Stimulated activated CD4-positive, alpha-beta T cell treated with anti-CD3 and anti-CD28 coated beads, TNF-alpha, amount 100 ng/mL, for 1 hour (primary cell): ENCODE measurements around the gene DPF3.

ENCODE experiments used
- DNase-seq, 3 donors: peaks; one replicate each; pipeline ENCODE4 v3.0.0-alpha.2; 2020; ENCODE audit warnings: low read depth in 3 of 3, low spot score in 1 of 3

The DPF3 gene

GRCh38 chr14:72606879-72607278, 287.0 kb downstream of the DPF3 start:
- no peak for DNase-seq

DNA sequence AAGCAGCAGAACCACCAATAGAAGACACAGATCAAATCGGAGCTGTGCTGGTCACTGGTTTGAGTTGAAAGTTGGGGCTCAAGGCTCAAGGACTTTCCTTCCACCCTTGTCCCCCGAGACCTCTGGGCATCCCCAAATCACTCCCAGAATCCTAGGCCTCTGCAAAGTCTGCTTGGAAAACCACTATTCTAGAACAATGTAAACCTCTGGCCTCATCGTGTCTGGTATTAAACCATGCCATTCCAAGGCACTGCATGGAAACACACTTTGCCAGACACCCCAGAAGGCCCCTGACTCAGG, 288.0 kb downstream of the DPF3 start:
- DNase-seq, result no peak

- no peak for DNase-seq
Measured at GRCh38 chr14:72605096-72605920, 288.6 kb downstream of the DPF3 start.

DNA sequence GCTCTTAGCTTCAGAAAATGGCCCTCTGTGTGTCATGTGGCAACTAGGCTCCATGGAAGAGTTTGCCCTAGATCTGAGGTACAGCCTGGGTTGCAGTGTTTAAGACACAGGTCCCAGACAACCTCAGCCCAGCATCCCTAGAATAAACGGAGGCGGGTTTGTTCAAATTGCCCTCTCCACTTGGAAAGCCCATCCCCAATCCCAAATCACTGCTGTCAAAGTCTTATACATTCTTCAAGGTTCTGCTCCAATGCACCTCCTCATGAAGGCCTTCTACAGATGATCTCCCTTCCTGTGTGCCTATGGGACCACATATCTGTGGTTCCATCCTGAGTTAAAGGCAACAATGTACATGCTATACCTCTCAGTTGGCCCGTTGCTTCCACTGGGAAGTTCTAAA, 289.8 kb downstream of the DPF3 start:
- DNase-seq, result no peak

- no peak for DNase-seq
Measured at GRCh38 chr14:72603639-72604038, 290.3 kb downstream of the DPF3 start.

DNA sequence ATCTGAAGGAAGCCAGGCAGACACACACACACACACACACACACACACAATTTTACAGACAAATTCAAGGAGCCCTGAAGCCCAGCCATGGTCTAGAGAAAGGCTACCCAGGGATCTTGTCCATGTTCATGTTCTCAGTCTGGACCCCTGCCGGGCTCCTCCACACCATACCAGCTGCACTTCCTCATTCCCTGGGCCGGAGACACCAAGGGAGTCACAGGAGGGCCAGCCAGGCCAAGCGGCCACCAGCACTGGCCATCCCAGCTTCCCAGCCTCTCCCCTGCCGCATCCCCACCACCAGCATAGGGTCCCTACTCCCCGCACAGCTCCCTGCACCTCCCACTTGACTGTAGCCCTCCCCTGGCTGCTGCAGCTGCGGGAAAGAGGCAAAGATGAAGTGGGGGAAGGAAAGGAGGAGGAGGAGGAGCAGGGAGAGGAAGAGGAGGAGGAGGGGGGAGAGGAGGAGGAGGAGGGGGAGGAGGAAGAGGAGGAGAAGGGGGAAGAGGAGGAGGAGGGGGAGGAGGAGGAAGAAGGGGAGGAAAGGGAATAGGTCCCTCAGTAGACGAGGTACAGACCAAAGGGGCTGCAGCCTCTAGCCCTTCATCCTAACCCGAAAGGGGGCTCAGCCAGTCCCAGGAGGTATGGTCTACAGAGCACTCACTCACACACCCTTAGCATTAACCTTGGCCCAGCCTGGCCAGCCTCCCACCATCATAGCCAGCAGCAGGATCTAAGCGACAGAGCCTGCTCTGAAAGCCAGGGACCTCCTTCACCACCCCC, 293.2 kb downstream of the DPF3 start:
- DNase-seq, result no peak

- DNase-seq, result no peak
Measured at GRCh38 chr14:72599579-72600470, 294.1 kb downstream of the DPF3 start.

DNA sequence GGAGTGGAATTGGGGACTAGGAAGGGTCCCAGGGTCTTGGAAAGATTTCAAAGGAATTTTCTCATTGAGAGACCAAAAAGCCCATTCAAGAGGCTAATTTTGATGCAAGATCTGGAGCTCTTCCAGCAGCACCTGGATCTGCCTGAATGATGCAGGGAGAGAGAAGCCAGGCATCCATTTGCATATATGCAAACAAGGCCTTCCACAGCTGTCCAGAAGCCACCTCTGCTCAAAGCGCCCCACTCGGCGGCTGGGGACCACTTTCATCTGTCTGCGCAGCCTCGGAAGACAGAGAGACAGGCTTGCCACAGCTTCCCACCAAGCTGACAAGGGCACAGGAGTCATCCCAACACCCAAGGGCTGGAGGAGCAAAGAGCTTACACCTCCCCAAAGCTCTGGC, 295.6 kb downstream of the DPF3 start:
- DNase-seq, result no peak

GRCh38 chr14:72597252-72598233, 296.4 kb downstream of the DPF3 start:
- no peak for DNase-seq

- DNase-seq, result no peak
Measured at GRCh38 chr14:72595152-72595862, 298.6 kb downstream of the DPF3 start.

DNA sequence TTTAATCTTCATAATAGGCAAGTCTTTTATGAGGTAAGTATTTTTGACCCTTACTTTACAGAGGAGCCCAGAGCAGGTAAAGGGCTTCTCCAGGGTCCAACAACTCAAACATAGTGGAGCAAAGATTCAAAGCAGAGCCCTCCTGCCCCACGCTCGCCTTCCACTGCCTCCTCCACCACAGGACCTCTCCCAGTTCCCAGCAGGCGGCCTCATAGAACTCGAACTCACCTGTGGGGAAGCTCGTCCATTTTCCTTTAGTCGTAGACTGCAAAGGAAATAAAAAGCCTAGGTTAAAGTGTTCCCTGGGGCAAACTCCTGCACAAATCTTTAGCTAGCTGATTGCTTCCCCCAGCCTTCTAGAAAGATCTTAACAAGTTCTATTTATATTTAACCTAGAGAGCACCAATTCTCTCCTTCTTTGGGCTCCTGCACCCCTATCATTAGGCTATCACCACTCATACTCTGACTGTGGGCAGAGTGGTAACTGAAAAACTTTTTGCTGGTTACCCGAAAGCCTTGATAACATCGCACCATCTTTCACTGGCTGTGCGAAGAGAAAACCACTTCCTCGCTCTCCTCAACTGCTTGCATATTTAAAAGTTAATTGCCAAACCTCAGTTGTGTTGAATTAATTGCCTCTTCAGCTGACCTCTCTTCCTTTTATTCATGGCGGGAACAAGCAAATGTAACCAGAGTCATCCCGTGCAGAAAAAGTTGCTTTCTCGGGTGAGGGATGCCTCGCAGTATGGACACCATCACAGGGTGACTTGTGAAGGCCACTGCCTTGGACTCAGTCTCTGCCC, 299.6 kb downstream of the DPF3 start:
- DNase-seq, result no peak

- DNase-seq, result no peak
Measured at GRCh38 chr14:72591391-72591790, 302.5 kb downstream of the DPF3 start.

DNA sequence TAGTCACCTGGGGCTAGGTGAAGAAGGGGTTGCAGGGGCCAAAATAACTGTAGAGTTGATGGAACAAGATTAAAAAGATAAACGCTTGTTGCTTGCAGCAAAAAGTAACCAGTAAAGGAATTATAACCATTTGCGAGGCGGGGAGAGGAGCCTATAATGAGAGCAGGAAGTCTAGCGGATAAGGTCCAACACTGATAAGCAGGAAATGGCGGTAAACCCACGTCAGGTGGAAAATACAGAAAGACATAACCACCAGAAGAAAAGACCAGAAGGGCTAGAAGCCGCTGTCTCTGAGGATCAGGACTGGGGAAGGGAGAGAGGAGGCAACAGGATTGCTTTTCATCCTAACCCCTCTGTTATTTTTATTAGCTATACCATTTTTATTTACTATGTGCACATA, 303.3 kb downstream of the DPF3 start:
- DNase-seq, result no peak

GRCh38 chr14:72589652-72590051, 304.2 kb downstream of the DPF3 start:
- no peak for DNase-seq

DNA sequence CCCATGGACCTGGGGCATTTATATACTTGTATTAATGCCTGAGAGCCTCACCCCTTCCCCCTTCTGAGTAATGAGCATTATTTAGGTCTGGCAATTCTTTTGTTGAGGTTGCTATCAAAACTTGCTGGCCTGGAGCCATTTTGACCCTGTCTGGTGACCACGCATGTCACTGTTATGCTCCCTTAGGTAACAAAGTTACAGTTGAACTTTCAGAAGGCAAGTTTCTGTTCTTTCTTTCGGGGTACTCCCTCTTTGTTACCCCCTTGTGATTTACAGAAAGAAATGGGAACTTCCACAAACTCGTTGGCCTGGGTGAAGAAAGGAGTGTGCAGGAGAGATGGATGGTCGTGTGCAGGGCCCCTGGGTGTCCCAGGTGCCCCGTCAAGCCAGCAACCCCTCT, 305.4 kb downstream of the DPF3 start:
- no peak for DNase-seq

DNA sequence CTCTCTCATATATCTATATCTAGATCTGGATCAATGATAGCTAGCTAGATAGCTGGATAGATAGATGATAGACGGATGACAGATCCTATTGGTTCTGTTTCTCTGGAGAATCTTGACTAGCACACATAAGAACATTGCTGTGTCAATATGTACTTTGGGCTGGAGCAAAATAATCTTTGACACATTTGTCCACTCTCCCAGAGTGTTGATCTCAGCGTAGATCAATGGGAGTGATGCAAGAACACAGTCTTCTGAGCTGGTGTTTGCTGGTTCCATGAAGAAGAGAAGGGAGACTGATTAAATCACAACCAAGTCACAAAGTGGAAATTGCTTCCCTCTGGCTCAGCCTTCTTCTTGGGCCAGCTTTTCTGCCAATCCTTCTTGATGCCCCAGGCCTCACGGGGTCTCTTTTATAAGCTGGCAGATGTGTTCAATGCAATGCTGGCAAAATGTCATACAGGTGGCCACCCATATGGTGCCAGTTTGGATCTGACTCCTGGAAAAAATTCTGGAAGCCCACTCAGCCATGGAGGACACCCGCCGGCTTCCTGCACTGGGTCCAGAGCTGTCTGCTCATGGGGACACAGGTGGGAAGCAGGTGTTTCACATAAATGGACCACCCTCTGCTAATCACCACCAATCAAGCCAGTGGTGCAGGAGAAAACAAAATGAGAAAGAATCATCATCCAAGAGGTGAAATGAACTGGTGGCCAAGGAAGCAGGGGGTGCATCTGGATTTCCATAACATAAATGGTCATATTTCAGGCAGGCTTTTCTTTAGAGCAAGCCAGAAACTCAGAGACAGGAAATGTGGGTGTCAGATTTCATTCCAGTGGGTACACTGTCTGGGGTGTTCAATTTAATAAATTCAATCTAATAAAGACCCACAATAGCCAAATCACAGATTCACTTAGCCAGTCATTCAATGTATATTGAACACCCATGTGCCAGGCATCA, 310.3 kb downstream of the DPF3 start:
- DNase-seq, result no peak

- DNase-seq, result no peak
Measured at GRCh38 chr14:72582582-72582981, 311.3 kb downstream of the DPF3 start.

GRCh38 chr14:72578514-72578913, 315.4 kb downstream of the DPF3 start:
- DNase-seq, result no peak
